Gastrocnemius medialis (tissue), 4 donors: Measurements from ENCODE around the gene ACE2. TPM values are rescaled to one million over a fixed set of nuclear protein-coding genes. Genes with fewer than 3 reads are reported as not detected.

Source experiments
- ATAC-seq, 2 donors: fragments of 150-250 bp; one replicate each; pipeline ENCODE4 v1.9.1; 2016
- DNase-seq, 2 donors: peaks; one replicate each; pipeline ENCODE4 v3.0.0-alpha.2; 2019
- H3K27ac ChIP-seq, 4 donors: fragments of 200-600 bp; sonication (generic); 1 replicate in 1 of 4; 2 replicates in 3 of 4; pipeline ENCODE4 v1.5.1; 2016 to 2018; ENCODE audit warnings: mild to moderate bottlenecking in 2 of 4, moderate library complexity in 1 of 4
- H3K27me3 ChIP-seq, 3 donors: fragments of 200-600 bp; sonication (generic) in 2 of 3; 1 replicate in 1 of 3; 2 replicates in 2 of 3; pipeline versions ENCODE4 v1.5.1 to v1.6.0; 2016 to 2019; ENCODE audit warnings: mild to moderate bottlenecking in 1 of 3, moderate library complexity in 1 of 3
- H3K36me3 ChIP-seq, 2 donors: fragments of 200-600 bp; sonication (generic) in 1 of 2; one replicate each; pipeline ENCODE4 v1.5.1; 2017 to 2018
- H3K4me1 ChIP-seq, 2 donors: fragments of 200-600 bp; sonication (generic) in 1 of 2; one replicate each; pipeline ENCODE4 v1.5.1; 2016 to 2017; ENCODE audit warnings: mild to moderate bottlenecking in 2 of 2
- H3K4me3 ChIP-seq, 4 donors: fragments of 200-600 bp; sonication (generic) in 3 of 4; 1 replicate in 1 of 4; 2 replicates in 3 of 4; pipeline ENCODE4 v1.5.1; 2016 to 2019; ENCODE audit warnings: mild to moderate bottlenecking in 2 of 4
- H3K9me3 ChIP-seq, 3 donors: fragments of 200-600 bp; sonication (generic) in 2 of 3; 1 replicate in 1 of 3; 2 replicates in 2 of 3; pipeline ENCODE4 v1.5.1; 2016 to 2019
- POLR2A ChIP-seq, 2 donors: fragments of 450-650 bp; IDR thresholded peaks; one replicate each; pipeline ENCODE4 v1.6.1; 2017; ENCODE audit warnings: antibody characterized with exemption in 2 of 2, mild to moderate bottlenecking in 2 of 2, moderate library complexity in 2 of 2
- in situ Hi-C, 4 donors: fragments of 200-750 bp; cut with MboI; loops; one replicate each; pipeline versions ENCODE4 v1.15.0 to v1.8.0; 2017; ENCODE audit warnings: low sequenced_read_pairs in 4 of 4
- intact Hi-C: fragments of 100-400 bp; cut with DNase I; formaldehyde crosslinking; loops from one replicate; pipeline ENCODE4 v1.15.1; 2023; ENCODE audit warnings: low total_unique reads
- total RNA-seq, 4 donors: library from RNA; depleted of rRNA; stranded (reverse); fragments of >200 nt; gene quantifications; one replicate each; pipeline versions ENCODE4 v1.1.0 to v1.2.3, GENCODE V29; 2016
- TF ChIP-seq, protein P1 (sequence below), 5 experiments: fragments of 450-650 bp in 3 of 5; fragments of 200-600 bp in 2 of 5; sonication (generic) in 2 of 5; IDR thresholded peaks in 4 of 5; conservative IDR thresholded peaks in 1 of 5; 1 replicate in 4 of 5; 2 replicates in 1 of 5; pipeline ENCODE4 v1.5.1; 2016 to 2019; ENCODE audit warnings: antibody characterized with exemption in 5 of 5, mild to moderate bottlenecking in 3 of 5, moderate library complexity in 3 of 5

Gene ACE2
- total RNA-seq, 4 donors from 2014 or later = 1.0 to 6.6 (median 2.6) TPM

DNA sequence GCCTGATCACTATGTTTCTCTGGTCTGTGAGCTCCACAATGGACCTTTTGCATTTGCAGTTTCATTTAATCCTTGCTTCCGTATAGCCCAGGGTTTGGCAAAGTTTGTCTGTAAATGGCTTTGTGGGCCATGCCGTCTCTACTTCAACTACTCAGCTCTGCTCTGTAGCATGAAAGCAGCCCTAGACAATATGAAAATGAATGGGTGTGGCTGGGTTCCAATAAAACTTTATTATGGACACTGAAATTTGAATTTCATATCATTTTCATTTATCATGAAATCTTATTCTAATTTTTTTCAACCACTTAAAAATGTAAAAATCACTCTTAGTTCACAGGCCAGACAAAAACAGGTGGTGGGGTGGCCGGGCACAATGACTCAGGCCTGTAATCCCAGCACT lies 41.5 kb downstream of the ACE2 start:
- H3K27me3 ChIP-seq = no peaks in the 10 kb centered on the region

DNA sequence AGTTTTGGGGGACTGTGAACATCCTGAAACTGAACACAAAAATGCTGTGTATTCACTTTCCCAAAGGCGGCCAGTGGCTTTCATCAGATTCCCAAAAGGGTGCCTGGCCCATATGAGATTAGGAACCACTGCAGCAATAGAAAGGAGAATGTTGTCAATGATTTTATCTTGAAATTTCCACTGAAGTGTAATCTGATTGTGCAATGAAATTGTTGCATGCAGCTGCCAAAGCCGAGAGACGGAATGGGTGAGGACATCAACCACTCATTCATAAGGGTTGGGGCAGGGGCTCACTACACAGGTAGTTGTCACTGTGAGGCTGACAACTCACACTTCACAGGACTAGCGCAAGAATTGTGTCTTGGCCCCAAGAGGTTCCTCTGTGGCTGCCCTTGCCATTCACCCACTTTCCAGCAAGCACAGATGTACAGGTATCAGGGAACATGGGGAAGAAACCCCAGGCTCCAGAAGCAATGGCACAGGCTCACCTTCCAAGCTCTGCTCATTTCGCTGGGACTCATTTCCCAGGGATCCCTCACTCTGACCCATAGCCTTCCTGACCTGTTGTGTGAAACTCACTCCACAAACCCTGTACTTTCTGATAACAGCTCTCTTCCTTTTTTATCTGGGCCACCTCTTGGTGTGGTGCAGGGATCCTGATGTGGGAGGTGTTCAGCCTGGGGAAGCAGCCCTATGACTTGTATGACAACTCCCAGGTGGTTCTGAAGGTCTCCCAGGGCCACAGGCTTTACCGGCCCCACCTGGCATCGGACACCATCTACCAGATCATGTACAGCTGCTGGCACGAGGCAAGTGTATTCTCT lies 51.4 kb downstream of the ACE2 start:
- DNase-seq = no peak
- H3K36me3 ChIP-seq = no peaks in the 10 kb centered on the region
- in situ Hi-C loops (no loop called here), intact Hi-C loops (no loop called here)
- H3K9me3 ChIP-seq = no peaks in the 10 kb centered on the region
- no peak overlapping the region for H3K27ac ChIP-seq
- ATAC-seq = no peak
- no peak overlapping the region for H3K4me3 ChIP-seq
- TF ChIP-seq, protein P1, sequence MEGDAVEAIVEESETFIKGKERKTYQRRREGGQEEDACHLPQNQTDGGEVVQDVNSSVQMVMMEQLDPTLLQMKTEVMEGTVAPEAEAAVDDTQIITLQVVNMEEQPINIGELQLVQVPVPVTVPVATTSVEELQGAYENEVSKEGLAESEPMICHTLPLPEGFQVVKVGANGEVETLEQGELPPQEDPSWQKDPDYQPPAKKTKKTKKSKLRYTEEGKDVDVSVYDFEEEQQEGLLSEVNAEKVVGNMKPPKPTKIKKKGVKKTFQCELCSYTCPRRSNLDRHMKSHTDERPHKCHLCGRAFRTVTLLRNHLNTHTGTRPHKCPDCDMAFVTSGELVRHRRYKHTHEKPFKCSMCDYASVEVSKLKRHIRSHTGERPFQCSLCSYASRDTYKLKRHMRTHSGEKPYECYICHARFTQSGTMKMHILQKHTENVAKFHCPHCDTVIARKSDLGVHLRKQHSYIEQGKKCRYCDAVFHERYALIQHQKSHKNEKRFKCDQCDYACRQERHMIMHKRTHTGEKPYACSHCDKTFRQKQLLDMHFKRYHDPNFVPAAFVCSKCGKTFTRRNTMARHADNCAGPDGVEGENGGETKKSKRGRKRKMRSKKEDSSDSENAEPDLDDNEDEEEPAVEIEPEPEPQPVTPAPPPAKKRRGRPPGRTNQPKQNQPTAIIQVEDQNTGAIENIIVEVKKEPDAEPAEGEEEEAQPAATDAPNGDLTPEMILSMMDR (IDR thresholded peaks at IDR 0.05 in 4 of 5, conservative IDR thresholded peaks at IDR 0.05 in 1 of 5) = no peak
- TF ChIP-seq POLR2A (IDR thresholded peaks at IDR 0.05) = no peak
- H3K4me1 ChIP-seq = no peaks in the 10 kb centered on the region
- no peaks in the 10 kb centered on the region for H3K27me3 ChIP-seq

More for the DNA sequence above, 41.5 kb downstream of the ACE2 start:
- no peak for TF ChIP-seq POLR2A (IDR thresholded peaks at IDR 0.05)
- TF ChIP-seq, protein P1 (IDR thresholded peaks at IDR 0.05 in 4 of 5, conservative IDR thresholded peaks at IDR 0.05 in 1 of 5) = no peak
- Histone ChIP-seq H3K36me3 (no peaks in the 10 kb centered on the region), H3K27ac (no peak overlapping the region), H3K4me3 (no peak overlapping the region), H3K9me3 (no peaks in the 10 kb centered on the region), H3K4me1 (no peaks in the 10 kb centered on the region)
- no peak for DNase-seq
- intact Hi-C loops = no loop called here
- no peak for ATAC-seq
- in situ Hi-C loops = no loop called here

DNA sequence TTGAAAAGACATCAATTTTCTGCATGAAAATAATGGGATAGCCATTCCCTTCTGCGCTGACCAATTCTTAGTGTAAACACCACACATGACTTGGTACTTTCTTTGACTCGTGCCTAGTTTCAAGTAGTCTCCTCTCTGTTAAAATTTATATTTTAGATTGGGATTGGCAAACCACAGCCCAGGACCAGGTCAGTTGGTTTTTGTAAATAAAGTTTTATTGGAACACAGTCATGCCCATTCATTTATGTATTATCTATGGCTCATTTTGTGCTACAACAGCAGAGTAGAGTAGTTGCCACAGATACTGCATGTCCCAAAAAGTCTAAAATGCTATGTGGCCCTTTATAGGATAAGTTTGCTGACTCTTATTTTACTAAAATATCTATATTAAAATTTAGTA lies 53.4 kb downstream of the ACE2 start:
- ATAC-seq (no peak), DNase-seq (no peak)
- Histone ChIP-seq H3K9me3 (no peaks in the 10 kb centered on the region), H3K4me3 (no peak overlapping the region), H3K4me1 (no peaks in the 10 kb centered on the region), H3K27ac (no peak overlapping the region), H3K27me3 (no peaks in the 10 kb centered on the region), H3K36me3 (no peaks in the 10 kb centered on the region)
- intact Hi-C loops = no loop called here
- in situ Hi-C loops = no loop called here
- TF ChIP-seq, protein P1 (IDR thresholded peaks at IDR 0.05 in 4 of 5, conservative IDR thresholded peaks at IDR 0.05 in 1 of 5) = no peak
- TF ChIP-seq POLR2A (IDR thresholded peaks at IDR 0.05) = no peak

DNA sequence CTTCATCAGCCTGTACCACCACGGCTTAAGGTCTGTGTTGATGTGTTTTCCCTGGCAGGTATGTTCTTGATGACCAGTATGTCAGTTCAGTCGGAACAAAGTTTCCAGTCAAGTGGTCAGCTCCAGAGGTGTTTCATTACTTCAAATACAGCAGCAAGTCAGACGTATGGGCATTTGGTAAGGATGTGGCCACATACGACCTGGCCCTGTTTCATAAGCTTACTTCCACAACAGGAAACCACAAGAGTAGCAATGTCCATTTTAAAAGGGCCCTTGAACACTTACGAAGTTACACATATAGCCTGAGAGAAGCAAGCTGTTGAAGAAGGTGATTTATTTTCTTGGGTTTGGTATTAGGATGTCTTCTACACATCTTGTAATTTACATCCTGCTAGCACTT lies 54.0 kb downstream of the ACE2 start:
- in situ Hi-C loops = no loop called here
- Histone ChIP-seq H3K4me1 (no peaks in the 10 kb centered on the region), H3K4me3 (no peak overlapping the region), H3K27ac (no peak overlapping the region), H3K27me3 (no peaks in the 10 kb centered on the region), H3K36me3 (no peaks in the 10 kb centered on the region), H3K9me3 (no peaks in the 10 kb centered on the region)
- DNase-seq (no peak), ATAC-seq (no peak)
- intact Hi-C loops = no loop called here
- no peak for TF ChIP-seq POLR2A (IDR thresholded peaks at IDR 0.05)
- TF ChIP-seq, protein P1 (IDR thresholded peaks at IDR 0.05 in 4 of 5, conservative IDR thresholded peaks at IDR 0.05 in 1 of 5) = no peak
